Colonic mucosa (tissue), 4 donors: ENCODE results near the gene ICA1. TPM values are rescaled to one million over a fixed set of nuclear protein-coding genes. Genes with fewer than 3 reads are reported as not detected.

ENCODE experiments used
- DNase-seq: peaks from one replicate; pipeline ENCODE4 v3.0.0-alpha.2; 2020
- H3K27ac ChIP-seq: fragments of 200-600 bp; one replicate; pipeline ENCODE4 v1.8.0; 2021
- H3K27me3 ChIP-seq: fragments of 200-600 bp; one replicate; pipeline ENCODE4 v1.8.0; 2021
- H3K36me3 ChIP-seq: fragments of 200-600 bp; one replicate; pipeline ENCODE4 v1.8.0; 2021
- H3K4me1 ChIP-seq: fragments of 200-600 bp; one replicate; pipeline ENCODE4 v1.8.0; 2021; ENCODE audit warnings: mild to moderate bottlenecking
- H3K4me3 ChIP-seq: fragments of 200-600 bp; one replicate; pipeline ENCODE4 v1.8.0; 2021
- H3K9ac ChIP-seq, 2 donors: one replicate each; pipeline ENCODE4 v1.7.0; 2013; ENCODE audit warnings: control low read depth in 2 of 2, low read depth in 2 of 2, low read length in 2 of 2
- H3K9me3 ChIP-seq: fragments of 200-600 bp; one replicate; pipeline ENCODE4 v1.8.0; 2021
- CTCF ChIP-seq: fragments of 200-600 bp; IDR thresholded peaks from one replicate; pipeline ENCODE4 v1.8.0; 2022; ENCODE audit warnings: antibody characterized with exemption, mild to moderate bottlenecking
- intact Hi-C: fragments of 100-400 bp; cut with DNase I; formaldehyde crosslinking; loops from one replicate; pipeline ENCODE4 v1.14.1; 2022
- total RNA-seq, 2 donors: library from RNA; stranded (reverse); fragmentation: NEBNext Ultra II Directional in 1 of 2; extraction: Animal tissue kit (Norgen Biotek cat#: 25700) in 1 of 2; gene quantifications; one replicate each; pipeline ENCODE4 v1.2.1, GENCODE V29; 2021
- donor health status: healthy.
- donor health status: DM: no; HTN: no; CAD: no.
- donor health status: DM: no; HTN: no; CAD: no.

Gene ICA1
- total RNA-seq, 2 donors from 2014 or later = 46.1 to 47.5 TPM

GRCh38 chr7:8200717-8201116, 61.2 kb downstream of the ICA1 start:
- Histone ChIP-seq H3K36me3 (no peaks in the 10 kb centered on the region), H3K27ac (no peak overlapping the region), H3K4me1 (no peaks in the 10 kb centered on the region), H3K4me3 (no peak overlapping the region), H3K9ac (no peak overlapping the region), H3K27me3 (no peaks in the 10 kb centered on the region), H3K9me3 (no peaks in the 10 kb centered on the region)
- intact Hi-C loops = no loop called here
- no peak for TF ChIP-seq CTCF
- no peak for DNase-seq

GRCh38 chr7:8200316-8200715, 61.7 kb downstream of the ICA1 start:
- Histone ChIP-seq H3K4me3 (no peak overlapping the region), H3K27me3 (no peaks in the 10 kb centered on the region), H3K36me3 (no peaks in the 10 kb centered on the region), H3K9me3 (no peaks in the 10 kb centered on the region), H3K27ac (no peak overlapping the region), H3K9ac (no peak overlapping the region), H3K4me1 (no peaks in the 10 kb centered on the region)
- no peak for TF ChIP-seq CTCF
- intact Hi-C loops = no loop called here
- no peak for DNase-seq

GRCh38 chr7:8197994-8198698, 63.8 kb downstream of the ICA1 start:
- H3K4me1 ChIP-seq = no peaks in the 10 kb centered on the region
- intact Hi-C loops = no loop called here
- no peak overlapping the region for H3K4me3 ChIP-seq
- no peak for DNase-seq
- no peaks in the 10 kb centered on the region for H3K27me3 ChIP-seq
- no peak overlapping the region for H3K9ac ChIP-seq
- H3K36me3 ChIP-seq = no peaks in the 10 kb centered on the region
- no peak for TF ChIP-seq CTCF
- no peak overlapping the region for H3K27ac ChIP-seq
- H3K9me3 ChIP-seq = no peaks in the 10 kb centered on the region

- TF ChIP-seq CTCF = no peak
- intact Hi-C loops = no loop called here
- no peaks in the 10 kb centered on the region for H3K9me3 ChIP-seq
- H3K4me1 ChIP-seq = no peaks in the 10 kb centered on the region
- no peak overlapping the region for H3K27ac ChIP-seq
- H3K36me3 ChIP-seq = no peaks in the 10 kb centered on the region
- DNase-seq = no peak
- no peak overlapping the region for H3K4me3 ChIP-seq
- no peaks in the 10 kb centered on the region for H3K27me3 ChIP-seq
- H3K9ac ChIP-seq = no peak overlapping the region
Measured at GRCh38 chr7:8192897-8193296, 69.1 kb downstream of the ICA1 start.

GRCh38 chr7:8190119-8190895, 71.7 kb downstream of the ICA1 start:
- Histone ChIP-seq H3K4me3 (no peak overlapping the region), H3K9me3 (no peaks in the 10 kb centered on the region), H3K9ac (no peak overlapping the region), H3K4me1 (no peaks in the 10 kb centered on the region), H3K36me3 (no peaks in the 10 kb centered on the region), H3K27ac (no peak overlapping the region), H3K27me3 (no peaks in the 10 kb centered on the region)
- DNase-seq = peak; percentile 62
- intact Hi-C loops = no loop called here
- TF ChIP-seq CTCF = peak; percentile 36
